ENCODE measurements around the gene KCNQ2.

Gene KCNQ2

GRCh38 chr20:63406617-63407245 lies 65.7 kb downstream of the KCNQ2 start:
- TF ChIP-seq GATA2 (IDR thresholded peaks at IDR 0.05; ENCODE audit: low read depth, low read length) (no peak), GATA3 (IDR thresholded peaks at IDR 0.05; ENCODE audit: low read depth, low read length) (no peak)

DNA sequence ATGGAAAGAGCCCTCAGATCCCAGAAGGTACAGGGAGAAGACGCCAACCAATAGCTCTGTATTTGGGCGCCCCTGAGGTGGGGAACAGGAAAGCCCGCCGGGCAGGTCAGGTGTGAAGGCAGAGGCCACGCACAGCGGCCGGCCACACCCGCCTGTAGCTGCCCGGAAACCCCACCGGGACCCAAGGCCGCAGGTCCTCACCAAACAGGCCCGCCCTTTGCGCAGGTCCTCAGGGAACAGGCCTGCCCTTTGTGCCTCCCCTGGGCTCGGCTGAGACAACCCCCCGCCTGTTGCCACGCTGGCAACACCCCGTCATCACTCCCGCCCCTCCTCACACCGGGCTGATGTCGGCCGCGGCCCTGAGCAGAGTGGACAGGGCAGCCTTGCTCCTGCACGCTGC lies 66.4 kb downstream of the KCNQ2 start:
- no peak for TF ChIP-seq GATA2 (IDR thresholded peaks at IDR 0.05; ENCODE audit: low read depth, low read length)
- no peak for TF ChIP-seq GATA3 (IDR thresholded peaks at IDR 0.05; ENCODE audit: low read depth, low read length)

- TF ChIP-seq GATA3 (IDR thresholded peaks at IDR 0.05; ENCODE audit: low read depth, low read length), result no peak
- TF ChIP-seq GATA2 (IDR thresholded peaks at IDR 0.05; ENCODE audit: low read depth, low read length), result no peak
These were observed 67.2 kb downstream of the KCNQ2 start for GRCh38 chr20:63405102-63405730.

- no peak for TF ChIP-seq GATA3 (IDR thresholded peaks at IDR 0.05; ENCODE audit: low read depth, low read length)
- no peak for TF ChIP-seq GATA2 (IDR thresholded peaks at IDR 0.05; ENCODE audit: low read depth, low read length)
These were observed 68.0 kb downstream of the KCNQ2 start for GRCh38 chr20:63404129-63405085.

DNA sequence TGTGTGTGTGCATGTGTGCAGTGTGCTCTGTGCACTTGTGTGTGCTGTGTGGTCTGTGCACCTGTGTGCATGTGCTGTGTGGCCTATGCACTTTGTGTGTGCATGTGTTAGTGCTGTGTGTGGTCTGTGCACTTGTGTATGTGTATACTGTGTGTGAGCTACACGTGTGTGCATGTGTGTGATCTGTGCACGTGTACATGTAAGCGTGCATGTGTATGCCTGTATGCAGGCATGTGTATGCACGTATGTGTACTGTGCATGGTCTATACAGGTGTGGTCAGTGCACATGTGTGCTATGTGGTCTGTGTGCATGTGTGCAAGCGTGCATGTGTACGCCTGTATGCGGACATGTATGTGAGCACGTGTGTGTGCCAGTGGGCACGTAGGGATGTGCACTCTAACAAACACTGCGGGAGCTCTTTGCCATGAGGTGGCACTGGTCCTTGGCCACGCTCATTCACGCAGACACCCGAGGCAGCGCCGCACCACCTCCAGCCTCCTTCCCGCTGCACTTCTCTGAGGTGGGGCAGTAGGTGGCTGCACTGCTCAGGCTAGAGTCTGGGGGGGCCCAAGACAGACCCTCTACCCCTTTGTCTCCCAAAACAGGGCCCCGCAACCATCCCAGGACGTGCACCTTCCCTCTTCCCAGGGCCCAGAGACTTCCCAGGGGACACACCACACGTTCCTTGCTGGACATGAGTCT lies 68.9 kb downstream of the KCNQ2 start:
- TF ChIP-seq GATA3 (IDR thresholded peaks at IDR 0.05; ENCODE audit: low read depth, low read length), result no peak
- TF ChIP-seq GATA2 (IDR thresholded peaks at IDR 0.05; ENCODE audit: low read depth, low read length), result no peak

- no peak for TF ChIP-seq GATA3 (IDR thresholded peaks at IDR 0.05; ENCODE audit: low read depth, low read length)
- TF ChIP-seq GATA2 (IDR thresholded peaks at IDR 0.05; ENCODE audit: low read depth, low read length), result no peak
These were observed 69.6 kb downstream of the KCNQ2 start for GRCh38 chr20:63402860-63403220.

DNA sequence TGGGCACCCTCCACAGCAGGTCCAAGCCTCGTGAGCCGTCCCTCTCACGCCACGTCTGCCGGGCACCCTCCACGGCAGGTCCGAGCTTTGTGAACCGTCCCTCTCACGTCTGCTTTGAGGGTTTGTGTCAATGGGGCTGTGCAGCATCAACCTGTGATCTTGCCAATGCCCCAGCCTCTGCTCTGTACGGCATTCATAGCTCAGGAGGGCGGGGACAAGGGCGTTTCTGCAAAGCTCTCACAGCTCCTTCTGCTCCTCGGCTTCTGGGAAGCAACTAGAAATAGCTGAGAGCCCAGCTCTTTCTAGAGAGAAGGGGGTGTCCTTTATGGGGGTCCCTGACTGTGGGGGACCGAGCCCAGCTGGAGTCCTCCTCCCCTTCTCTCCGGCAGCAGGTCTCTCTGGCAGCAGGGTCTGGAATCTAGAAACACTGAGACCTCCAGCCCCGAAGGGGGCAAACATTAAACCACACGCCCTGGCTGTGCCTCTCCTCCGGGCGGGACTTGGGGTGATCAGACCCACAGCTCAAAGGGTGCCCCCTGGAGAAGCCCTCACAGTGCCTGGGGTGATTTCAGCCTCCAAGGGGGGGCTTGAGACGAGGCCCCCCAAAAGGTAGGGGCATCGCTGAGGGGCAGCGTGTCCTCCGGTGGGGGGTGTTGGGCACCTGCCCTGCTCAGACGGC lies 70.1 kb downstream of the KCNQ2 start:
- TF ChIP-seq GATA2 (IDR thresholded peaks at IDR 0.05; ENCODE audit: low read depth, low read length), result no peak
- no peak for TF ChIP-seq GATA3 (IDR thresholded peaks at IDR 0.05; ENCODE audit: low read depth, low read length)

DNA sequence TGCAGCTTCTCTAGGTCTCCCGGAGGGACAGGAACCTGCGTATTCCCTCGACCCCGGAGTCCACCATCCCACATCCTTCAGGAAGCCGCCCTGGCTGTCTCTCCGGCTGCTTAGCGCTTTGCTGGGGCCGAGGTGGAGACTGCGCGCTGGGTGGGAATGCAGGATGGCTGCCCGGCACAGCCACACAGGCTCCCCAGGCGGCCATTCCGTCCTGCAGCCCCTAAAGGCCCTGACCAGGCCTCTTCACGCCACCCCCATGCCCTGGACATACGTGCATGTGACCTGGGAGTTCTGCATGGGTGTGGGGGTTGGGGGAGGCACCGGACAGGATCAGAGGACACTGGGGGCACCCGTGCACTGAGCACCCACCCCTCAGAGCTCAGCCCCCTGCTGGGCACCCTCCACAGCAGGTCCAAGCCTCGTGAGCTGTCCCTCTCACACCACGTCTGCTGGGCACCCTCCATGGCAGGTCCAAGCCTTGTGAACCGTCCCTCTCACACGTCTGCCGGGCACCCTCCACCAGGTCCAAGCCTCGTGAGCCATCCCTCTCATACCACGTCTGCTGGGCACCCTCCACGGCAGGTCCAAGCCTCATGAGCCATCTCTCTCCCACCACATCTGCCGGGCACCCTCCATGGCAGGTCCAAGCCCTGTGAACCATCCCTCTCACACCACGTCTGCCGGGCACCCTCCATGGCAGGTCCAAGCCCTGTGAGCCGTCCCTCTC lies 70.9 kb downstream of the KCNQ2 start:
- TF ChIP-seq GATA3 (IDR thresholded peaks at IDR 0.05; ENCODE audit: low read depth, low read length) (no peak), GATA2 (IDR thresholded peaks at IDR 0.05; ENCODE audit: low read depth, low read length) (no peak)

DNA sequence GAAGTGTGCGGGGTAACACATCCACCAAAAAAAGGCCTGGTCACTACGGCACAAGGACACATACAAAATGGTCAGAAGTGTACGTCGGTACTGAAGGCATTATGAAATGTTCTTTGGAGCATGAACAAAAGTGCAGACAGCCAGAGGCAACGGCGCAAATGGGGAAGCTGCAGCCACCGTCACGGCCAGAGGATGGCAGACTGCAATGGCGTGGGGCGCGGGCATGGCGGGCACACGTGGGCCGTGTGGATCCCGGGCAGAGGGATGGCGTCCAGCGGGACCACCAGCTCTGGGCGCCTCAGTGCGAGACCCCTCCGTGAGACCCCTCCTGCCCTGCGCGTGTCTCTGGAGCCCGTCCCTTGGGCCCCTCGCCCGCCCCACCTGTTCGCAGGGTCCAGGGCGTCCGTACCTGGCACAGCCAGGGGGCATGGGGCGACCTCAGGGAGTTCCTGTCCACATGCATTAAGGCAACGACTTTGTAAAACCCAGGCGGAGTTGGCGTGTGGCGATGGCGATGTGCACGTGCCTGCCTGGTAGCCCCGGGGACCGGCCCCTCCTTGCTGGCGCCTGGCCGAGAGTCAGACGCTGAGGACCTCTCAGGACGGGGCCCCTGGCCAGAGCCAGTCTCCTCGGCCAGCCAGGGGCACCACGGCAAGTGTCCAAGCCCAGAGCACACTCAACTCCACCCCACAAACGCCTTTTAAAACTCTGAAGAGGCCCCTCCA lies 71.8 kb downstream of the KCNQ2 start:
- no peak for TF ChIP-seq GATA2 (IDR thresholded peaks at IDR 0.05; ENCODE audit: low read depth, low read length)
- TF ChIP-seq GATA3 (IDR thresholded peaks at IDR 0.05; ENCODE audit: low read depth, low read length), result no peak

DNA sequence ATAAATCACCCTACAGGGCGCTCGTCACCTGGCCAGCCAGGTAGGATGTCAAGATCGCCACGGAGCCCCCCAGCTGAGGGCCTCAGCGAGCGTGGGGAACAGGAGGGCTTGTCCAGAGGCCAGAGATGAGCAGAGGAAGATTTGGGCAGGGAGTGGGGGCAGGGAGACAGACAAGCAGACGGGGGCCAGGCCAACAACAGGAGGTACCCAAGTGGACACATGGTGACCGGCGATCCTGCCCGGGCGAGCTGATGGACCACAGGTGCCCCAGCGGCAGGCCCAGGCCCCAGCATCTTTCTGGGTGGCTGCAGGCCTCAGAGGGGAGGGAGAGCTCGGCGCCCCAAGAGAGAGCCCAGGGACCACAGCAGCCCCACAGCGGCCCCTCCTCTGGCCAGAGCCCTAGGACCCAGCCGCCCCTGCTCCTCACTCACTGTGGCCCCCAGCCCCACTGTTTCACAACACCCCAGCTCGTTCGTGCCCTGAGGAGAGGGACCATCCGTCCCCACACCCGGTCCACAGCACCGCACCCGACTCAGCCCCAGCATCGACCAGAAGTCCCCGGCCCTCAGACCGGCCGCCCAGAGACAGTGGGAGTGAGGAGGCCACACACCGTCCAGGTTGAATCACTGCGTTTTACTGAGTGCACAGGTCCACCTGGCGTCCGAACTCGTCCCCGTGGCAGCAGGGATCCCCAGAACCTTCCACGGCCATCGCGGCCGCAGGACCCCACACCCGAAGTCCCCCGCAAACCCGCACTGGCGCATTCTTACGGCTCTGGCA lies 72.7 kb downstream of the KCNQ2 start:
- TF ChIP-seq GATA3 (IDR thresholded peaks at IDR 0.05; ENCODE audit: low read depth, low read length), result no peak
- TF ChIP-seq GATA2 (IDR thresholded peaks at IDR 0.05; ENCODE audit: low read depth, low read length), result no peak

- no peak for TF ChIP-seq GATA2 (IDR thresholded peaks at IDR 0.05; ENCODE audit: low read depth, low read length)
- TF ChIP-seq GATA3 (IDR thresholded peaks at IDR 0.05; ENCODE audit: low read depth, low read length), result no peak
These were observed 73.5 kb downstream of the KCNQ2 start for GRCh38 chr20:63398744-63399514.
